GM12864 (cell line): ENCODE measurements around the gene TCF7L2.

Source experiments
- DNase-seq: peaks from one replicate; pipeline ENCODE4 v3.0.0-alpha.2; 2011; ENCODE audit warnings: low read depth
- H3K4me3 ChIP-seq: 2 replicates; pipeline ENCODE4 v1.5.1; 2011; ENCODE audit warnings: mild to moderate bottlenecking, low read depth, low read length, control low read depth
- CTCF ChIP-seq: IDR thresholded peaks from 2 replicates; pipeline ENCODE4 v1.5.1; 2011; ENCODE audit warnings: low read depth, mild to moderate bottlenecking, moderate library complexity, low read length, control low read depth, inconsistent platforms; ENCODE audit errors: missing control alignments

Gene TCF7L2

GRCh38 chr10:113096128-113096996 is 146.3 kb downstream of the TCF7L2 start:
- no peak overlapping the region for H3K4me3 ChIP-seq
- TF ChIP-seq CTCF = no peak
- DNase-seq = no peak

GRCh38 chr10:113097036-113097435 is 147.0 kb downstream of the TCF7L2 start:
- no peak for DNase-seq
- no peak for TF ChIP-seq CTCF

GRCh38 chr10:113099431-113100183 is 149.6 kb downstream of the TCF7L2 start:
- H3K4me3 ChIP-seq = no peak overlapping the region
- DNase-seq = no peak
- no peak for TF ChIP-seq CTCF

More at GRCh38 chr10:113097036-113097435, 147.0 kb downstream of the TCF7L2 start:
- no peak overlapping the region for H3K4me3 ChIP-seq

GRCh38 chr10:113100281-113100680 is 150.2 kb downstream of the TCF7L2 start:
- no peak overlapping the region for H3K4me3 ChIP-seq
- no peak for TF ChIP-seq CTCF
- DNase-seq = no peak

- DNase-seq = no peak
- TF ChIP-seq CTCF = no peak
- H3K4me3 ChIP-seq = no peak overlapping the region
Measured at GRCh38 chr10:113103131-113103840, 153.2 kb downstream of the TCF7L2 start.

GRCh38 chr10:113104047-113104446 is 154.0 kb downstream of the TCF7L2 start:
- no peak overlapping the region for H3K4me3 ChIP-seq
- TF ChIP-seq CTCF = no peak
- no peak for DNase-seq
